ENCODE results near the gene CYP2C19. TPM values are rescaled to one million over a fixed set of nuclear protein-coding genes. Genes with fewer than 3 reads are reported as not detected.
"Not testable (repeated sequence)": the region's sequence is repeated elsewhere in the genome, so short reads cannot be mapped to it uniquely, and the experiment has no call there.

Gene CYP2C19
- polyA plus RNA-seq, 1 donor from 2014 or later = 0.16 TPM

DNA sequence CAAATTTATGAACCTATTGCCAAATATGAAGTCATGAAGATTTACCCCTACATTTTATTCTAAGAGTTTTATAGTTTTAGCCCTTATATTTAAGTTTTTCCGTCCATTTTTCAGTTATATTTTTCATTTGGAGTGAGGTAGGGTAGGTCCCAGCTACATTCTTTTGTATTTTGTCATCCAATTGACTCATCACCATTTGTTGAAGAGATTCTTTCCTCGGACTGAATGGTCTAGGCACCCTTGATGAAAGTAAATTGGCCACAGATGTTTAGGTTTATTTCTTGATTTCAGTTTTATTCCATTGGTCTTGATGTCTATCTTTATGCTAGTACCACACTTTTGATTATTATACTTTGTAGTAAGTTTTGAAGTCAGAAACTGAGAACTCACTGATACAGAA, 22.7 kb downstream of the CYP2C19 start (continued):
- TF ChIP-seq, protein P1, sequence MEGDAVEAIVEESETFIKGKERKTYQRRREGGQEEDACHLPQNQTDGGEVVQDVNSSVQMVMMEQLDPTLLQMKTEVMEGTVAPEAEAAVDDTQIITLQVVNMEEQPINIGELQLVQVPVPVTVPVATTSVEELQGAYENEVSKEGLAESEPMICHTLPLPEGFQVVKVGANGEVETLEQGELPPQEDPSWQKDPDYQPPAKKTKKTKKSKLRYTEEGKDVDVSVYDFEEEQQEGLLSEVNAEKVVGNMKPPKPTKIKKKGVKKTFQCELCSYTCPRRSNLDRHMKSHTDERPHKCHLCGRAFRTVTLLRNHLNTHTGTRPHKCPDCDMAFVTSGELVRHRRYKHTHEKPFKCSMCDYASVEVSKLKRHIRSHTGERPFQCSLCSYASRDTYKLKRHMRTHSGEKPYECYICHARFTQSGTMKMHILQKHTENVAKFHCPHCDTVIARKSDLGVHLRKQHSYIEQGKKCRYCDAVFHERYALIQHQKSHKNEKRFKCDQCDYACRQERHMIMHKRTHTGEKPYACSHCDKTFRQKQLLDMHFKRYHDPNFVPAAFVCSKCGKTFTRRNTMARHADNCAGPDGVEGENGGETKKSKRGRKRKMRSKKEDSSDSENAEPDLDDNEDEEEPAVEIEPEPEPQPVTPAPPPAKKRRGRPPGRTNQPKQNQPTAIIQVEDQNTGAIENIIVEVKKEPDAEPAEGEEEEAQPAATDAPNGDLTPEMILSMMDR (IDR thresholded peaks at IDR 0.05; ENCODE audit: poor library complexity, severe bottlenecking) = no peak

DNA sequence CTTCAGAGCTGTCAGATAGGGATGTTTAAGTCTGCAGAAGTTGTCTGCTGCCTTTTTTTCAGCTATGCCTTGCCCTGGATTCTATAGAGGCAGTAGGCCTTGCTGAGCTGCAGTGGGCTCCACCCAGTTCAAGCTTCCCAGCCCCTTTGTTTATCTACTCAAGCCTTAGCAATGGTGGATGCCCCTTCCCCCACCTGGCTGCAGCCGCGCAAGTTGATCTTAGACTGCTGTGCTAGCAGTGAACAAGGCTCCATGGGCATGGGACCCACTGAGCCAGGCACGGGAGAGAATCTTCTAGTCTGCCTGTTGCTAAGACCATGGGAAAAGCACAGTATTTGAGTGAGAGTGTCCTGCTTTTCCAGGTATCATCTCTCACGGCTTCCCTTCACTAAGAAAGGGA, 38.1 kb downstream of the CYP2C19 start:
- H3K27me3 ChIP-seq (ENCODE audit: insufficient read depth, low read depth, low read length); H3K4me3 ChIP-seq (ENCODE audit: low read length); H3K9me3 ChIP-seq (ENCODE audit: low read length); H4K20me1 ChIP-seq (ENCODE audit: insufficient read depth); H3F3A ChIP-seq (ENCODE audit: insufficient read depth, low read length, poor library complexity, severe bottlenecking); H2AFZ ChIP-seq (ENCODE audit: low read depth, low read length); H3K79me2 ChIP-seq (replicated peaks; ENCODE audit: insufficient read depth, low read length); H3K27ac ChIP-seq (ENCODE audit: low read length); H3K9ac ChIP-seq (ENCODE audit: low read length); H3K36me3 ChIP-seq (ENCODE audit: insufficient read depth, low read length); H3K4me2 ChIP-seq (ENCODE audit: low read length); H3K9me2 ChIP-seq (ENCODE audit: insufficient read depth, low read length): not testable (repeated sequence)

DNA sequence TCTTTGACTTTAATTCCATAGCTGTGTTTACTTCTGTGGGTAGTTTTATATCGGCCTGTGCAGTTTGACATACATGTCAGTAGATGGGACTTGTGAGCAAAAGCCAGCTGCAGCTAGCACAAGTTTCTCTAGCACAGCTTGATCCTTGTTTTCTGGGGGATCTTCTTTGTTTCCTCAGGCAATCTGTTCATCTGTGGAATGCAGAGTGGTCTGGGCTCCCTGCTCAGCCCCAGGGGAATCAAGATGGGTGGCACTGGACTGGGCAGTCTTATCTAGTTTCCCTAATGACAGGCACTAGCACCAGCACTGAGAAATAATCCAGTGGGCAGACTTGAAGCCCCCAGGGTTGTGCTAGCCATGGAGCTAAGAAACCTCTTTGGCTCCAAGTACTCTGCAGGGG, 40.8 kb downstream of the CYP2C19 start:
- no peaks in the 10 kb centered on the region for H3F3A ChIP-seq (ENCODE audit: insufficient read depth, low read length, poor library complexity, severe bottlenecking)
- H3K27me3 ChIP-seq (ENCODE audit: insufficient read depth, low read depth, low read length) = no peaks in the 10 kb centered on the region

DNA sequence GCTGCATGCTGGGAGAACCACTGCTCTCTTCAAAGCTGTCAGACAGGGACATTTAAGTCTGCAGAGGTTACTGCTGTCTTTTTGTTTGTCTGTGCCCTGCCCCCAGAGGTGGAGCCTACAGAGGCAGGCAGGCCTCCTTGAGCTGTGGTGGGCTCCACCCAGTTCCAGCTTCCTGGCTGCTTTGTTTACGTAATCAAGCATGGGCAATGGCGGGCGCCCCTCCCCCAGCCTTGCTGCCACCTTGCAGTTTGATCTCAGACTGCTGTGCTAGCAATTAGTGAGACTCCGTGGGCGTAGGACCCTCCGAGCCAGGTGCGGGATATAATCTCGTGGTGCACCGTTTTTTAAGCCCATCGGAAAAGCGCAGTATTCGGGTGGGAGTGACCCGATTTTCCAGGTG, 67.5 kb downstream of the CYP2C19 start:
- H4K20me1 ChIP-seq (ENCODE audit: insufficient read depth); H3K9ac ChIP-seq (ENCODE audit: low read length); H3K4me2 ChIP-seq (ENCODE audit: low read length); H3K9me2 ChIP-seq (ENCODE audit: insufficient read depth, low read length); H3K79me2 ChIP-seq (replicated peaks; ENCODE audit: insufficient read depth, low read length); H3K27ac ChIP-seq (ENCODE audit: low read length); H3K9me3 ChIP-seq (ENCODE audit: low read length); H3K36me3 ChIP-seq (ENCODE audit: insufficient read depth, low read length); H2AFZ ChIP-seq (ENCODE audit: low read depth, low read length); H3K4me3 ChIP-seq (ENCODE audit: low read length); H3F3A ChIP-seq (ENCODE audit: insufficient read depth, low read length, poor library complexity, severe bottlenecking); H3K27me3 ChIP-seq (ENCODE audit: insufficient read depth, low read depth, low read length): not testable (repeated sequence)

More for the DNA sequence above, 40.8 kb downstream of the CYP2C19 start:
- Histone ChIP-seq H3K27ac (ENCODE audit: low read length) (no peak overlapping the region), H3K4me3 (ENCODE audit: low read length) (no peak overlapping the region), H3K9me2 (ENCODE audit: insufficient read depth, low read length) (no peaks in the 10 kb centered on the region), H3K9me3 (ENCODE audit: low read length) (no peaks in the 10 kb centered on the region), H3K4me2 (ENCODE audit: low read length) (no peak overlapping the region), H3K36me3 (ENCODE audit: insufficient read depth, low read length) (no peaks in the 10 kb centered on the region), H3K9ac (ENCODE audit: low read length) (no peak overlapping the region), H3K79me2 (replicated peaks; ENCODE audit: insufficient read depth, low read length) (no peaks in the 10 kb centered on the region), H4K20me1 (ENCODE audit: insufficient read depth) (no peaks in the 10 kb centered on the region), H2AFZ (ENCODE audit: low read depth, low read length) (no peak overlapping the region)
- no peak for TF ChIP-seq TAF1 (IDR thresholded peaks at IDR 0.05; ENCODE audit: low read depth)
- TF ChIP-seq EZH2 (IDR thresholded peaks at IDR 0.05; ENCODE audit: borderline replicate concordance, insufficient read depth, low read length, poor library complexity, severe bottlenecking) = no peak
- no peak for TF ChIP-seq POLR2AphosphoS5 (IDR thresholded peaks at IDR 0.05)
- no peak for TF ChIP-seq RAD21 (conservative IDR thresholded peaks at IDR 0.05)
- TF ChIP-seq, protein P1 (IDR thresholded peaks at IDR 0.05; ENCODE audit: poor library complexity, severe bottlenecking) = no peak
- TF ChIP-seq, protein P2, sequence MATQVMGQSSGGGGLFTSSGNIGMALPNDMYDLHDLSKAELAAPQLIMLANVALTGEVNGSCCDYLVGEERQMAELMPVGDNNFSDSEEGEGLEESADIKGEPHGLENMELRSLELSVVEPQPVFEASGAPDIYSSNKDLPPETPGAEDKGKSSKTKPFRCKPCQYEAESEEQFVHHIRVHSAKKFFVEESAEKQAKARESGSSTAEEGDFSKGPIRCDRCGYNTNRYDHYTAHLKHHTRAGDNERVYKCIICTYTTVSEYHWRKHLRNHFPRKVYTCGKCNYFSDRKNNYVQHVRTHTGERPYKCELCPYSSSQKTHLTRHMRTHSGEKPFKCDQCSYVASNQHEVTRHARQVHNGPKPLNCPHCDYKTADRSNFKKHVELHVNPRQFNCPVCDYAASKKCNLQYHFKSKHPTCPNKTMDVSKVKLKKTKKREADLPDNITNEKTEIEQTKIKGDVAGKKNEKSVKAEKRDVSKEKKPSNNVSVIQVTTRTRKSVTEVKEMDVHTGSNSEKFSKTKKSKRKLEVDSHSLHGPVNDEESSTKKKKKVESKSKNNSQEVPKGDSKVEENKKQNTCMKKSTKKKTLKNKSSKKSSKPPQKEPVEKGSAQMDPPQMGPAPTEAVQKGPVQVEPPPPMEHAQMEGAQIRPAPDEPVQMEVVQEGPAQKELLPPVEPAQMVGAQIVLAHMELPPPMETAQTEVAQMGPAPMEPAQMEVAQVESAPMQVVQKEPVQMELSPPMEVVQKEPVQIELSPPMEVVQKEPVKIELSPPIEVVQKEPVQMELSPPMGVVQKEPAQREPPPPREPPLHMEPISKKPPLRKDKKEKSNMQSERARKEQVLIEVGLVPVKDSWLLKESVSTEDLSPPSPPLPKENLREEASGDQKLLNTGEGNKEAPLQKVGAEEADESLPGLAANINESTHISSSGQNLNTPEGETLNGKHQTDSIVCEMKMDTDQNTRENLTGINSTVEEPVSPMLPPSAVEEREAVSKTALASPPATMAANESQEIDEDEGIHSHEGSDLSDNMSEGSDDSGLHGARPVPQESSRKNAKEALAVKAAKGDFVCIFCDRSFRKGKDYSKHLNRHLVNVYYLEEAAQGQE (IDR thresholded peaks at IDR 0.05; ENCODE audit: borderline replicate concordance) = no peak
- no peak for TF ChIP-seq EP300 (conservative IDR thresholded peaks at IDR 0.05; ENCODE audit: poor library complexity, severe bottlenecking)
- TF ChIP-seq MXI1 (conservative IDR thresholded peaks at IDR 0.05; ENCODE audit: poor library complexity, severe bottlenecking) = no peak
- TF ChIP-seq SMC3 (conservative IDR thresholded peaks at IDR 0.05; ENCODE audit: poor library complexity) = no peak

Data from neural cell (in vitro differentiated cells).